NB4 (cell line): ENCODE data around the gene GLRX3.

Experiments
- CTCF ChIP-seq: IDR thresholded peaks from one replicate; pipeline ENCODE4 v1.5.1; 2012; ENCODE audit warnings: low read depth, low read length
- POLR2A ChIP-seq: IDR thresholded peaks from 2 replicates; pipeline ENCODE4 v1.6.1; 2011; ENCODE audit warnings: mild to moderate bottlenecking; ENCODE audit not compliant: insufficient read length; ENCODE audit errors: extremely low read depth
- TF ChIP-seq, protein P1 (sequence below): IDR thresholded peaks from 2 replicates; pipeline ENCODE4 v1.6.1; 2011; ENCODE audit warnings: low read depth, low read length

DNA sequence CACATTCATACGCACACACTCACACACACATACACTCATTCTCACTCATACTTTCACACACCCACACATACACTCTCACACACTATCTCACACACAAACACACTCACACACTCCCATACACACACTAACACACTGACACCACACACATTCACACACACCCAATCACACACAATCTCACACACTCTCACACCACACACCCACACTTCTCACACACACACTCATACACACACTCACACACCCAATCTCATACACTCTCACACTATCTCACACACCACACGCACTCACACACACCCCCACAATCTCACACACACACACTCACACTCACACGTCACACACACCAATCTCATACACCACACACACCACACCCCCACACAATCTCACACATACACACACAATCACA is 71.0 kb downstream of the GLRX3 start:
- no peak for TF ChIP-seq CTCF
- TF ChIP-seq POLR2A: no peak
- TF ChIP-seq, protein P1, sequence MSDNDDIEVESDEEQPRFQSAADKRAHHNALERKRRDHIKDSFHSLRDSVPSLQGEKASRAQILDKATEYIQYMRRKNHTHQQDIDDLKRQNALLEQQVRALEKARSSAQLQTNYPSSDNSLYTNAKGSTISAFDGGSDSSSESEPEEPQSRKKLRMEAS: no peak
